ENCODE measurements around the gene CDH22. TPM values are rescaled to one million over a fixed set of nuclear protein-coding genes. Genes with fewer than 3 reads are reported as not detected.

Gene CDH22
- total RNA-seq, 1 donor from 2014 or later, result 0.09 TPM

DNA sequence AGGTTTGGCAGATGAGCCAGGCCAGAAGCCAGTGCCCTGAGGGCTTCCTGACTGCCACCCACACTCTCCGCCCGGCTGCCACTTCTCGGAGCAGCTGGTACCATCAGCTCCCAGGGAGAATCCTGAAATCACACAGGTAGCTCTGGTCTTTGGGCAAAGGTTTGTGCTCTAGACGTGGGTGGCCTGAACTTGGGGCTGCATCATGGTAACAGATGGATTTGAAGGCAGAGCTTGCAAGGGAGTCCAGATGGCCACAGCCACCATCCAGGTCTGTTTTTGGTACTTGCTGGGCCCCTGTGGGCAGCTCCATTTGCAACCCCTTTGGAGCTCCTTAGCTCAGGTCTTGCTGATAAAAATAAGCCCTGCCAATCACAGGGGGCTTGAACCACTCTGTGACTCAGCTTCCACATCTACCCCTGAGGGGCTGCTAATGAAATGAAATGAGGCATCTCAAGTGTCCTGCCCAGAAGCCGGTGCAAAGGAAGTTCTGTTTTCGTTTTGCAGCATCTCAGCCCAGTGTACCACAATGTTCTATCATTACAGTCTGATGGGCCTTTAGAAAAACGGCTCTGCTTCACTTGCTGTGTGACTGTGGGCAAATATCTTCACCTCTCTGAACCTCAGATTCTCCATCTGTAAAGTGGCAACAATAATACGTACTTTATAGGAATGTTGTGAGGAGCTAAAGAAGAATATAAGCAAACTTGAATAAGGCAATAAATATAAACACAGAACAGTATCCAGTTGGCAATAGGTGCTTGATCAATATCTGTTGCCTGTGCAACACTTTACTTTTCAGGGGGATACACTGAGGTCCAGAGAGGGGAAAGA is 25.1 kb upstream of the CDH22 start:
- ChIA-PET POLR2A (no interaction called here), CTCF (no interaction called here)
- H3K36me3 Mint-ChIP-seq (ENCODE audit: low read depth), result no peaks in the 10 kb centered on the region
- H3K27me3 Mint-ChIP-seq, result peaks cover 39% of the 10 kb centered on the region
- H3K9me3 Mint-ChIP-seq, result no peaks in the 10 kb centered on the region
- no peak for TF ChIP-seq CTCF (IDR thresholded peaks at IDR 0.05)
- intact Hi-C loops (cut with micrococcal nuclease), result no loop called here
- no peak for DNase-seq
- no peak overlapping the region for H3K4me3 Mint-ChIP-seq
- H3K27ac Mint-ChIP-seq, result no peak overlapping the region
- no peak for ATAC-seq (ENCODE audit: low read depth)
- H3K4me1 Mint-ChIP-seq, result peaks cover 4% of the 10 kb centered on the region

GRCh38 chr20:46332373-46333160 is 24.3 kb upstream of the CDH22 start:
- ATAC-seq (ENCODE audit: low read depth), result no peak
- intact Hi-C loops (cut with micrococcal nuclease), result no loop called here
- Mint-ChIP-seq H3K27me3 (peaks cover 39% of the 10 kb centered on the region), H3K36me3 (ENCODE audit: low read depth) (no peaks in the 10 kb centered on the region), H3K4me1 (peaks cover 4% of the 10 kb centered on the region), H3K9me3 (no peaks in the 10 kb centered on the region), H3K4me3 (no peak overlapping the region), H3K27ac (no peak overlapping the region)
- CTCF ChIA-PET, result no interaction called here
- no peak for TF ChIP-seq CTCF (IDR thresholded peaks at IDR 0.05)
- DNase-seq, result no peak
- POLR2A ChIA-PET, result no interaction called here

DNA sequence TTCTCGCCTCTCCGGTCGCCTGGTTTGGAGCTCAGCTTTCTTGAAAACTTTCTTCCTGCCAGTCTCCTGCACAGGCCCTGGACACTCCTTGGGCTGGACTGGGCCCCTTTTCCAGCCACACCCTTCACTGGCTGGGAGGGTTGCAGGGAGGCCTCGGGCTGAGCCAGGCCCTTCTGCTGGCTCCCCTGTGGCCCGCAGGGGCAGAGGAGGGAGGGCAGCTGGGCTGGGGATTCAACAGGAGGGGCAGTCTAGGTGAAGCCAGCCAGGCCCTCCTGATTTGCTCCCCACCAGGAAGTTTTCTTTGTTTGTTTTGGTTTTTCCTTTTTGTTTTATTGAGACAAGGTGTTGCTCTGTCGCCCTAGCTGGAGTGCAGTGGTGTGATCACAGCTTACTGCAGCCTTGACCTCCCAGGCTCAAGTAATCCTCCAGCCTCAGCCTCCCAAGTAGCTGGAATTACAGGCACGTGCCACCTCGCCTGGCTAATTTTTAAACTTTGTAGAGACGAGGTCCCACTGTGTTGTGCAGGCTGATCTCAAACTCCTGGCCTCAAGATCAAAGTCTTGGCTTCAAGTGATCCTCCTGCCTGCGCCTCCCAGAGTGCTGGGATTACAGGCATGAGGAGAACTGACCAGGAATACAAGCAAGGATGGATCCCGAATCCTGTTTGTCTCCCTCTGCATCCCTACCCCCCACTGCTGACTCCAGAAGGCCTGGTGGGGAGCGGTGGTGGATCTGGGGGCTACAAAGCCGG is 23.5 kb upstream of the CDH22 start:
- DNase-seq (no peak), ATAC-seq (ENCODE audit: low read depth) (no peak)
- ChIA-PET CTCF (interaction anchor here (1.0 kb wide), 1 partner anchor 7 kb away, joined by 3 read pairs; no protein-coding TSS in a partner anchor), POLR2A (no interaction called here)
- Mint-ChIP-seq H3K4me3 (no peak overlapping the region), H3K36me3 (ENCODE audit: low read depth) (no peaks in the 10 kb centered on the region), H3K4me1 (peaks cover 4% of the 10 kb centered on the region), H3K27me3 (peaks cover 43% of the 10 kb centered on the region), H3K27ac (no peak overlapping the region), H3K9me3 (no peaks in the 10 kb centered on the region)
- intact Hi-C loops (cut with micrococcal nuclease), result no loop called here
- no peak for TF ChIP-seq CTCF (IDR thresholded peaks at IDR 0.05)

- H3K9me3 Mint-ChIP-seq, result no peaks in the 10 kb centered on the region
- no peak overlapping the region for H3K4me3 Mint-ChIP-seq
- CTCF ChIA-PET, result interaction anchor here (1.0 kb wide), 1 partner anchor 8 kb away, joined by 3 read pairs; no protein-coding TSS in a partner anchor
- POLR2A ChIA-PET, result no interaction called here
- ATAC-seq (ENCODE audit: low read depth) (no peak), DNase-seq (no peak)
- peaks cover 40% of the 10 kb centered on the region for H3K27me3 Mint-ChIP-seq
- H3K27ac Mint-ChIP-seq, result no peak overlapping the region
- no peak for TF ChIP-seq CTCF (IDR thresholded peaks at IDR 0.05)
- intact Hi-C loops (cut with micrococcal nuclease), result no loop called here
- H3K4me1 Mint-ChIP-seq, result peaks cover 4% of the 10 kb centered on the region
- H3K36me3 Mint-ChIP-seq (ENCODE audit: low read depth), result no peaks in the 10 kb centered on the region
Measured at GRCh38 chr20:46330831-46331371, 22.6 kb upstream of the CDH22 start.
